GM12878 (cell line): Measurements from ENCODE around the gene KRTAP4-5.

Source experiments
- CBFB ChIP-seq: IDR thresholded peaks from 2 replicates; pipeline ENCODE4 v1.6.1; 2016; ENCODE audit warnings: antibody characterized with exemption, low read depth
- CEBPB ChIP-seq, 2 experiments: fragments of 150-350 bp in 1 of 2; IDR thresholded peaks; 2 replicates each; pipeline ENCODE4 v1.6.1; 2012 to 2014; ENCODE audit warnings: low read depth in 2 of 2, low read length in 2 of 2, borderline replicate concordance in 1 of 2, inconsistent platforms in 1 of 2
- CTCF ChIP-seq, 3 experiments: IDR thresholded peaks in 2 of 3; conservative IDR thresholded peaks in 1 of 3; 2 replicates each; pipeline ENCODE4 v1.5.1; 2011; ENCODE audit warnings: low read depth in 3 of 3, low read length in 3 of 3, mild to moderate bottlenecking in 3 of 3, control low read depth in 2 of 3, moderate library complexity in 2 of 3, inconsistent platforms in 1 of 3, mixed read lengths in 1 of 3; ENCODE audit not compliant: control insufficient read depth in 2 of 3, insufficient read depth in 1 of 3; ENCODE audit errors: extremely low read depth in 1 of 3
- EP300 ChIP-seq, 2 experiments: fragments of 150-350 bp in 1 of 2; IDR thresholded peaks; 2 replicates each; pipeline ENCODE4 v1.6.1; 2011 to 2012; ENCODE audit warnings: low read depth in 2 of 2, low read length in 2 of 2, borderline replicate concordance in 1 of 2, improper control_type of control experiment in 1 of 2, inconsistent platforms in 1 of 2; ENCODE audit not compliant: control insufficient read depth in 1 of 2
- FOXK2 ChIP-seq: fragments of 450-650 bp; IDR thresholded peaks from 2 replicates; pipeline ENCODE4 v1.6.1; 2017; ENCODE audit warnings: mild to moderate bottlenecking, moderate library complexity
- FOXM1 ChIP-seq: IDR thresholded peaks from 2 replicates; pipeline ENCODE4 v1.6.1; 2012; ENCODE audit warnings: low read depth, mild to moderate bottlenecking, inconsistent platforms, low read length, moderate library complexity
- PAX5 ChIP-seq: IDR thresholded peaks from 2 replicates; pipeline ENCODE4 v1.6.1; 2011; ENCODE audit warnings: low read depth, low read length, borderline replicate concordance
- POLR2A ChIP-seq: IDR thresholded peaks from 2 replicates; pipeline ENCODE4 v1.6.1; 2011; ENCODE audit warnings: low read depth, mild to moderate bottlenecking, low read length
- RAD21 ChIP-seq: IDR thresholded peaks from 2 replicates; pipeline ENCODE4 v1.6.1; 2011; ENCODE audit warnings: mild to moderate bottlenecking, low read depth, low read length, moderate library complexity; ENCODE audit not compliant: insufficient read depth
- ZNF274 ChIP-seq: IDR thresholded peaks from one replicate; pipeline ENCODE4 v1.8.0; 2011; ENCODE audit not compliant: insufficient read length, insufficient read depth
- ZNF384 ChIP-seq: IDR thresholded peaks from 2 replicates; pipeline ENCODE4 v1.6.1; 2012; ENCODE audit warnings: low read depth, mild to moderate bottlenecking, low read length, improper control_type of control experiment, borderline replicate concordance
- TF ChIP-seq, protein P1 (sequence below): fragments of 450-650 bp; formaldehyde crosslinking; IDR thresholded peaks from 2 replicates; pipeline ENCODE4 v1.5.0; 2022; ENCODE audit warnings: mild to moderate bottlenecking, missing genetic modification characterization
- TF ChIP-seq, protein P2 (sequence below): IDR thresholded peaks from 2 replicates; pipeline ENCODE4 v1.6.1; 2012; ENCODE audit warnings: low read length, inconsistent platforms

DNA sequence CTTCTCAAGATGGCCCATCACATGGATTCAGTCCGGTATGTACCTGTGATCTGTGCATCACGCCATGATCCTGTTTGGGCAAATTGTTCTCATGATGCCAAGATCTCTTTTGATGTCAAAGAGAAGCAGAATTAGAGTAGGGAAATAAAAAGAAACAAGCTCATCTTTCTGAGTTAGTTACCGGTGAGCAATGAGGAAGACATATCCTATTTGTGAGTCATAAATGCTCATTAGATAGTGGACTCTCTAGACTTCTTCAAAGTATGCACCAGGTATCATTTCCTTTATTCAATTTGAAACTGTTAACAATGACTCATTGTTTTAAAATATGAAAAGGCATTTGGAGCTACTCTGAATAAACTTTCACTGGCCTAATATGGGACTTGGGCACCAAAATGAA lies 17.6 kb downstream of the KRTAP4-5 start:
- TF ChIP-seq FOXK2 = no peak
- no peak for TF ChIP-seq POLR2A
- TF ChIP-seq, protein P1, sequence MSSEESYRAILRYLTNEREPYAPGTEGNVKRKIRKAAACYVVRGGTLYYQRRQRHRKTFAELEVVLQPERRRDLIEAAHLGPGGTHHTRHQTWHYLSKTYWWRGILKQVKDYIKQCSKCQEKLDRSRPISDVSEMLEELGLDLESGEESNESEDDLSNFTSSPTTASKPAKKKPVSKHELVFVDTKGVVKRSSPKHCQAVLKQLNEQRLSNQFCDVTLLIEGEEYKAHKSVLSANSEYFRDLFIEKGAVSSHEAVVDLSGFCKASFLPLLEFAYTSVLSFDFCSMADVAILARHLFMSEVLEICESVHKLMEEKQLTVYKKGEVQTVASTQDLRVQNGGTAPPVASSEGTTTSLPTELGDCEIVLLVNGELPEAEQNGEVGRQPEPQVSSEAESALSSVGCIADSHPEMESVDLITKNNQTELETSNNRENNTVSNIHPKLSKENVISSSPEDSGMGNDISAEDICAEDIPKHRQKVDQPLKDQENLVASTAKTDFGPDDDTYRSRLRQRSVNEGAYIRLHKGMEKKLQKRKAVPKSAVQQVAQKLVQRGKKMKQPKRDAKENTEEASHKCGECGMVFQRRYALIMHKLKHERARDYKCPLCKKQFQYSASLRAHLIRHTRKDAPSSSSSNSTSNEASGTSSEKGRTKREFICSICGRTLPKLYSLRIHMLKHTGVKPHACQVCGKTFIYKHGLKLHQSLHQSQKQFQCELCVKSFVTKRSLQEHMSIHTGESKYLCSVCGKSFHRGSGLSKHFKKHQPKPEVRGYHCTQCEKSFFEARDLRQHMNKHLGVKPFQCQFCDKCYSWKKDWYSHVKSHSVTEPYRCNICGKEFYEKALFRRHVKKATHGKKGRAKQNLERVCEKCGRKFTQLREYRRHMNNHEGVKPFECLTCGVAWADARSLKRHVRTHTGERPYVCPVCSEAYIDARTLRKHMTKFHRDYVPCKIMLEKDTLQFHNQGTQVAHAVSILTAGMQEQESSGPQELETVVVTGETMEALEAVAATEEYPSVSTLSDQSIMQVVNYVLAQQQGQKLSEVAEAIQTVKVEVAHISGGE (CRISPR knock-in tag) = no peak
- TF ChIP-seq ZNF274 = no peak
- no peak for TF ChIP-seq CTCF (IDR thresholded peaks at IDR 0.05 in 2 of 3, conservative IDR thresholded peaks at IDR 0.05 in 1 of 3; ENCODE audit: control insufficient read depth in 2 of 3, extremely low read depth in 1 of 3, insufficient read depth in 1 of 3, low read depth in 3 of 3, low read length in 3 of 3)
- TF ChIP-seq CBFB = no peak
- no peak for TF ChIP-seq RAD21
- no peak for TF ChIP-seq ZNF384
- TF ChIP-seq FOXM1 = no peak
- no peak for TF ChIP-seq PAX5
- no peak for TF ChIP-seq EP300 (IDR thresholded peaks at IDR 0.05; ENCODE audit: borderline replicate concordance in 1 of 2, control insufficient read depth in 1 of 2, low read depth in 2 of 2, low read length in 2 of 2)
- TF ChIP-seq CEBPB (IDR thresholded peaks at IDR 0.05; ENCODE audit: borderline replicate concordance in 1 of 2, low read depth in 2 of 2, low read length in 2 of 2) = no peak
- TF ChIP-seq, protein P2, sequence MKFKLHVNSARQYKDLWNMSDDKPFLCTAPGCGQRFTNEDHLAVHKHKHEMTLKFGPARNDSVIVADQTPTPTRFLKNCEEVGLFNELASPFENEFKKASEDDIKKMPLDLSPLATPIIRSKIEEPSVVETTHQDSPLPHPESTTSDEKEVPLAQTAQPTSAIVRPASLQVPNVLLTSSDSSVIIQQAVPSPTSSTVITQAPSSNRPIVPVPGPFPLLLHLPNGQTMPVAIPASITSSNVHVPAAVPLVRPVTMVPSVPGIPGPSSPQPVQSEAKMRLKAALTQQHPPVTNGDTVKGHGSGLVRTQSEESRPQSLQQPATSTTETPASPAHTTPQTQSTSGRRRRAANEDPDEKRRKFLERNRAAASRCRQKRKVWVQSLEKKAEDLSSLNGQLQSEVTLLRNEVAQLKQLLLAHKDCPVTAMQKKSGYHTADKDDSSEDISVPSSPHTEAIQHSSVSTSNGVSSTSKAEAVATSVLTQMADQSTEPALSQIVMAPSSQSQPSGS = no peak
